GM21423 (cell line): ENCODE measurements around the gene SLIT1.

Source experiments
- ATAC-seq: cut with Tn5 transposase; IDR thresholded peaks from one replicate; pipeline ENCODE4 v1.9.1; 2021; ENCODE audit warnings: mild to moderate bottlenecking, moderate library complexity; ENCODE audit not compliant: unreplicated experiment

The SLIT1 gene

DNA sequence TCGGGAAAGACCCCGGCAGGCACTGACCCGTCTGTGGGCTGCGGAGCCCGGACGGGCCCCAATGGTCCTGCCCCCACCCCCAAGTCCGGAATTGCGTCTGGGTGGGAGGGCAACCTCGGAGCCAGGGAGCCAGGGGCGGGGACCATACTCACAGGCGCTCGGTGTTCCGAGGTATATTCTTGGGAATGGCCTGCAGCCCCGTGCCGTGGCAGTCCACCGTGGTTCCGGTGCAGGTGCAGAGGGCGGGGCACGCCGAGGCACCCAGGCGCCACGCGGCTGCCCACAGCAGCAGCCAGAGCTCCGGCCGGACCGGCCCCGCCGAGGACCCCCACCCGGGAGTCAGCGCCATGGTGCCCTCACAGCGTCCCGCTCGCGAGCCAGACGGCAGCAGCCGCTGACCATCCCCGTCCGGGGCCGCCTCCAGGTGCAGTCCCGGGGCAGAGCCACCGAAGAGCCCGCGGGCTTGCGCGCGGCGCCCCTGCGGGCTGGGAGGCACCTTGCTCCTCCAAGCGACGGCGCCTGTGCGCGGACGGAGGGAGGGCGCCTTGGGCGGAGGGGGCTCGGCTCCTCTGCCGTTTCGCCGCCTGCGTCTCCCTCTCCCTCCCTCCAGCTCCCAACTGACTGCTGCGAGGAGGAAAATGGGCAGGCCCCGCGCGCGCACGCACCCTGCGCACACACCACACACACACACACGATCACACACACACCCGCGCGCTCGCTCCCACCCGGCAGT lies at the start of gene SLIT1:
TSS of gene SLIT1 (minus strand) at position 634 of the 733 bp plus-strand sequence. CDS start at position 349, 285 bp downstream.
- ATAC-seq = no peak

DNA sequence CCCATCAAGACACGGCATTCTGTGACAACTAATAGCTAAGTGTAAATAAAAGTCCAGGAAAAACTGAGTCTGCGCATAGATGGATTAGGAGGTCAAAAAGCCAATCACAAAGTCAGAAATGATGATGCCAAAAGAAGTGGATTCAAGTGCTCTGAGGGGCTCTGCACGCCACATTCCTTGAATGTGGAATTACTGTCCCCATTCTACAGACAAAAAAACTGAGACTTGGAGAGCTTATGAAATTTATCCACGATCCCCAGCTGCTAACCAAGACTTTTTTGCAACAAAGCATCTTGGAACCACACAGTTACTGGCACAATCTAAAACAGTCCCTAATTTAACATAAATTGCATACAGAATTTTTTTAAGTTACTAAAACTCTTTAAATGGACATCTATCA lies 49.6 kb upstream of the SLIT1 start:
- no peak for ATAC-seq

DNA sequence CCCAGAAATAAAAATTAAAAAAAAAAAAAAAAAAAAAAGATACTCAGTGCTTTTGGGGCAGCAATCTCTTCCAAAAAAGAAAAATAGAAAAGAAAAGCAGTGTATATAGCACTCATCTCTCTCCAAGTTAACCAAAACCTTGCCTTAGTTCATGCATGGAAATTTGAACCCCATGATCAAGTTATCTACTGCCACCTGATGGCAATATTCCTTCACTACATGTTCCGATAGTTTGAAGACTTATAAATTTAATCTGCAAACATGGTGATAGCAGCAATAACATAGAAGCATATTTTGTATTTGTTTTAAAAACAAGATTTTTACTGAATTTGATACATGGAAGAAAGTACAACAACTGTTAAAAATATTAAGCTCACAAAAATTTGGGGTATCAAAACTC lies 48.6 kb upstream of the SLIT1 start:
- ATAC-seq = no peak

DNA sequence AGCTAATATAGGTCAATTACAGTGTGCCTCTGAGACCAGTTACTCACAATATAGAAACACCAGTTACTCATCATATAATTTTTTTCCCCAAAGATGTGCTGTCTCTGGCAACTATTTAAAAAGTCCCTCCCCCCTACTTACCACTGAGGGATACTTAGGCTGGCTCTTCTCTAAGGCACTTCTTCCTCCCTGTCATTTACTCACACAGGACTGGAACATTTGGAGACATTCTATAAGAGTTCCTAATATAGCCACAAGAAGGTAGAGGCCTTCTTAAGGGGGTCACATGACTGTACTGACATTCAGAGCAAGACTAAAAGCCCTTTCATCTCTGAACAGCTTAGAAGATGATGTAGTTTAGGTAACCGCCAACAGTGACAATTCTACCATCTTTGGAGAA lies 44.4 kb upstream of the SLIT1 start:
- no peak for ATAC-seq

- no peak for ATAC-seq
Measured at GRCh38 chr10:97229322-97230015, 43.7 kb upstream of the SLIT1 start.

GRCh38 chr10:97228775-97229157 lies 43.0 kb upstream of the SLIT1 start:
- no peak for ATAC-seq

GRCh38 chr10:97228130-97228774 lies 42.5 kb upstream of the SLIT1 start:
- no peak for ATAC-seq

- no peak for ATAC-seq
Measured at GRCh38 chr10:97226398-97226797, 40.6 kb upstream of the SLIT1 start.

DNA sequence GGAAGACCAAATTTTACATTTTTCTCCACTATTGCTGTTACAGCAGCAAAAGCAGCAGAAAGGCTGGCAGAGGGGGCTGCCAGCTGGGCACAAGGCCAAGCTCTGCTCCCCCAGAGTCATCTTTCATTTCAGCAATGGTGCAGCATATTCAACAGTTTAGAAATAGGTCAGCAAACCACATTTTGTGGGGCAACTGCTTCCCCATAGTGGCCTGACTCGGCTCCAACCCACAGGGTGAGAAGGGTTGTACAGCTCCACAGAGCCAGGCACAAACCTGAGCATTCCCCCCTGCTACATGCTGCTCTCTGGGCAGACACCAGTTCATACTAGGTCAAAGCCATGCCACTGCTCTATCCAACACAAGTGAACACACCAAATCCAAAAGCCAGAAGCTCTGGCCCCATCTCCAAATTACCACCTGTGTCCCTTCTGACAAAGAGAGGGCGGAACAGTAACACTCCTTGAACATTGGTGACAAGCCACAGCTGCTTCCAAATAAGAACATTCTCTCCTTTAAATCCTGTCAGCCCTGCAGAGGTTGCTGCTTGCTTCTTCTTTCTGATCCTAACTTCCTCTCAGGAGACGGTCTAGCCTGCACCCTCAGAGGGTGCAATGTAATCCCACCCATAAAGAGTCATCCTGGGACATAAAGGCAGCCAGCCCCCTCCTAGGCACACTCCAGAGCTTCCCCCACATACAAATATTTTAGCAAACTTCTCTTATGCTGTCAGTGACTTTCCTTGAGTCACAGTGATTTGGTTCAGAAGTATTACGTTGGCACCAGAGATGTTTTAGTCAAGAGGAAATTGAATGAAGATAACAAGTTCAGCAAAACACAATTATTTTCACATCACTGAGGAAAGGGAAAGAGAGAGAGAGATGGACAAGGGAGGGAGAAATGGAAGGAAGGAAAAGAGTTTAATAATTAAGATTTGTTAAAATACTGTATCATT lies 39.0 kb upstream of the SLIT1 start:
- ATAC-seq = no peak

- ATAC-seq = no peak
Measured at GRCh38 chr10:97222326-97222961, 36.7 kb upstream of the SLIT1 start.

DNA sequence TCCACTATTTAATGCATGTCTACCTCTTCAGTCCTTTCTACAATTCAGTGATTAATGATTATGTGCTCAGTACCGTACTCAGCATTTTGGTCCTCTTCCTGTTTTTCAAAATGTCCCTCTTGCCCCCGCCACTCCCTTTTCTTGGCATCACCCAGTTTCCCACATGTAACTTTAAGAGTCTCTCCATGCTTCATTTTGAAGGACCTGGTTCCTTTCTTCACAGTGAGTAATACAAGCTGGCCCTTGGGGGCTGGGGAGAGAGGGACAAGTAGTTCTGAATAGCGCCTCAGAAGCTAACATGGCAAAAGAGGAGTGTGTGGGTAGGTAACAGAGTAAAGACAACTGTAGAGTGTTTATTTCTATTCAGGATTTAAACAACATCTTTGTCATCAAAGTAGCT lies 34.6 kb upstream of the SLIT1 start:
- no peak for ATAC-seq

- ATAC-seq = no peak
Measured at GRCh38 chr10:97217299-97217698, 31.5 kb upstream of the SLIT1 start.

DNA sequence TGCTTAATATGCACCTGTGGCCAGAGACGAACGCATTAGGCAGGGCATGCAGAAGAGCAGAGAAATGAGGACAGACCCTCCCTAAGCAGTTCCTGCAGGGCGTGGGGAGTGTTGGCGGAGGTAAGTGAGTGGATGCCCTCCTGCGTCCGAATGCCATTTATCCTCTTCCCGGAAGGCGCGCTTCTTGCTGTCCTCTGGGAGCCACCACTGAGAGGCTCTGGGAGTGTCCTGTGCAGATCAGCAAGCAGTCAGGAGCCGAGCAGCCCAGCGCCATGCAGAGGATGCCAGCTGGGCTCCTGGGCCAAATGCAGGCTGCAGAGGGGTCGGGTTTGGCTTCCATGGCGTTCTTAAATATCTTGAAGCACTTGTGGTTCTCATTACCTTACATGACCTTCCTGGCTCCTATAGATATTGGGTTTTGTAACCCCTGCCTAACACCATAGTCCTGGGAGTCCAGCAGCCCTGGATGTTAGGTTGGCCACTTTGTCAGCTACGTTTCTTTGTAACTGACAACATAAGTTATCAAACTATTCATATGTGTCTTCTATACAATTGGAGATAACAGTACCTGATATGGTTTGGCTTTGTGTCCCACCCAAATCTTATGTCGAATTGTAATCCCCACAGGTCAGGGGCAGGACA lies 30.0 kb upstream of the SLIT1 start:
- no peak for ATAC-seq

GRCh38 chr10:97213431-97213830 lies 27.7 kb upstream of the SLIT1 start:
- ATAC-seq = no peak

DNA sequence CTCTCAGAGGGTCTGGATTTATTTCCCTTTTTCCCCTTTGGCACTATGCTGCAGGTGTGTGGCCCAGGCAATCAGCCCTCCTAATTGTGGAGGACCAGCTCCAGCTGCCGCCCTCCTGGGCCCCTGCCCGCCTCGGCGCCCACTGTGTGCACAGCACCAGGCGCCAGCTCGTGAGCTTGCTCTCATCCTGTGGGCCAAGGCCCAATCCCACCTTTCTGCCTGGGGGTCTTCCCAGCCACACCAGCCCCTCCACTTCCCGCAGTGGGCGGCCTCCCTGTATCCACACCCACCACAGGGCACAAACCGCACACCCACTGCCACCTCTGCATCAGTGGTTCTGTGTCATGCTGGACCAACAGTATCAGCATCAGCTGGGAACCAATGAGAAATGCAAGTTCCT lies 25.5 kb upstream of the SLIT1 start:
- no peak for ATAC-seq

- ATAC-seq = no peak
Measured at GRCh38 chr10:97210543-97210960, 24.8 kb upstream of the SLIT1 start.

DNA sequence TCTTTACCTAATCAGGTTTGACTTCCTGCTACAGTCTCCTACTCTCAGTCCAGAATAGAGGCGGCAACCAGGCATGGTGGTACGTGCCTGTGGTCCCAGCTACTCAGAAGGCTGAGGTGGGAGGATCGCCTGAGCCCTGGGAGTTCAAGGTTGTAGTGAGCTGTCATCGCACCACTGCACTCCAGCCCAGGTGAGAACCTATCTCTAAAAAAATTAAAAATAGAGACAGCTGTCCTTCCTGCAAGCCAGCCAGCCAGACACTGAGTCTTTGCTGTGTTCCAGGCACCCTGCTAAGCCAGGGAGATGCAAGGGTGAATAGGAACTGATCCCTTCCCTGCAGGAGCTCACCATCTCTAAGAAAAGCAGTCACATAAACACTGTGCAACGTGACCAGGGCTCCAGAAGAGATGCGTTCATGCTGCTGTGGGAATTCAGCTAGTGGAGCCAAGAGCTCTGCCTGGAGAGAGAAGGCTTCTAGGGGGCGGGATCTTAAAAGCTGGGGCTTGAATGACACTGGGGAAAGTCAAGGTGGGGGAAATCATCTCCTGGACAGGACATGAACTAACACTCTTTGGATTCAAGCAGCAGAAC lies 22.1 kb upstream of the SLIT1 start:
- no peak for ATAC-seq

DNA sequence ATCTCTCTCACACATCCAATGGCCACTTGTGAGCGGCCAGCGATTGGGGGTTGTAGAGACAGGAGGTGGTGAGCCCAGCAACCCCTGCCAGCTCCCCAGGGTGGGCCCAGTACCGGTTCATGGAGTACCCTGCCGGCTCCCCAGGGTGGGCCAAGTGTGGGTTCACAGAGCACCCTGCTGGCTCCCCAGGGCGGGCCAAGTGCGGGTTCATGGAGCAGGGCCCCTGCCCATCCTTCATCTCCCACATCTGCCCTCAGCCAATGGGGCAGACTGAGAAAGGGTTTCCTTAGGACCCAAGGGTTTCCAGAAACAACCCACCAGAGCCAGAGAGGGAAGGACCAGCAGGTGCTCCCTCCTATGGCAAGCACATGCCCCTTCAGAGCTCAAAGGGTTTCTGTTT lies 21.4 kb upstream of the SLIT1 start:
- no peak for ATAC-seq

DNA sequence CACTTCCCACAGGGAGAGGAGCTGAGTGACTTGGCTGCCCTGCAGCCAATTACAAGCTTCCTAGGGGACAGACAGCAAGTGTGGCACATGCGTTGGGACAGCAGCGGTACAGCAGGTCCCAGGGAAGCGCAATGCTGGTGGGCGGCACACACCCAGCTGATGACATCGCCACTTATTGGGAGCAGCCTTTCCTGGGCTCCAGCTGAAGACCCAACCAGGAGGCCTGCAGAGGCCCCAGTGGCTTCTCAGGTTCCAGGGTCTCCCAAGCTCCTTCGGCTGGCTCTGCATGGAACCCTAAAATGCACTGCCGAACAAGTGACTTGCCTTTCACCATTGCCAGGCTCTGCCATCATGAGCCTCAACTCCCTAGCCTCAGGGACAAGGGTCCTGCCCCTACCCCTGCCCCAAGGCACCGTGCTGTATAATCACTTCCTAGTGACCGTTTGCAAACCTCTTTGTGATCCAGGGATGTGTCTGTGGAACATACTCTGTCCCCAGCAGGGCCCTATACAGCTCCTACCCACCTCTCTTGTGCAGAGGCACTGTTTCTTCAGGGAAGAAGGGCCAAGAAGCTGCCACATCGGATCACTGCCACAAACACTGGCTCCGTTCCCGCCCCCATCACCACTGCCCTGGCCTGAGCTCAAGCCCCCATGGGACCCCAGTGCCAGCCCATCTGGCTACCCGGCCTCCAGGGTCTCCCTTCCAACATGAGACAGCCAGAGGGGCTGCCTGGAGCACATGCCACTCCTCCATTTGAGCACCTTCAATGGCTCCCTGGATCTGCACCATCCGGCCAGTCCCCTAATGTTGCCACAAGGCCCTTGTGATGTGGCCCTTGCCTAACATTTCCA lies 19.3 kb upstream of the SLIT1 start:
- no peak for ATAC-seq
